Cardiac septum (tissue), 1 donor: ENCODE results near the gene GRIFIN. TPM values are rescaled to one million over a fixed set of nuclear protein-coding genes. Genes with fewer than 3 reads are reported as not detected.

Source experiments
- DNase-seq: peaks from one replicate; pipeline ENCODE4 v3.0.0-alpha.2; 2020; ENCODE audit warnings: low spot score
- intact Hi-C: fragments of 100-400 bp; cut with DNase I; formaldehyde crosslinking; loops from one replicate; pipeline ENCODE4 v1.14.0; 2022
- long read RNA-seq: library from polyadenylated mRNA; unstranded; transcript quantifications from one replicate; pipeline ENCODE4 v2.0.0, GENCODE V29; 2021
- total RNA-seq: library from RNA; stranded (reverse); fragmentation: NEBNext Ultra II Directional; extraction: Animal tissue kit (Norgen Biotek cat#: 25700); gene quantifications from one replicate; pipeline ENCODE4 v1.2.1, GENCODE V29; 2021
- donor health status: DM: no; HTN: no; CAD: no.

Gene GRIFIN, protein sequence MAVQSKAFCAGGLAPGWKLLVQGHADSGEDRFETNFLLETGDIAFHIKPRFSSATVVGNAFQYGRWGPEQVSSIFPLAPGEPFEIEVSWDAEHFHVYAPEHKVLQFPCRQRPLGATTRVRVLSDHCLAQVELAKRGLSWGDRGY
- total RNA-seq, result not detected
- long read RNA-seq, result 0 reads

DNA sequence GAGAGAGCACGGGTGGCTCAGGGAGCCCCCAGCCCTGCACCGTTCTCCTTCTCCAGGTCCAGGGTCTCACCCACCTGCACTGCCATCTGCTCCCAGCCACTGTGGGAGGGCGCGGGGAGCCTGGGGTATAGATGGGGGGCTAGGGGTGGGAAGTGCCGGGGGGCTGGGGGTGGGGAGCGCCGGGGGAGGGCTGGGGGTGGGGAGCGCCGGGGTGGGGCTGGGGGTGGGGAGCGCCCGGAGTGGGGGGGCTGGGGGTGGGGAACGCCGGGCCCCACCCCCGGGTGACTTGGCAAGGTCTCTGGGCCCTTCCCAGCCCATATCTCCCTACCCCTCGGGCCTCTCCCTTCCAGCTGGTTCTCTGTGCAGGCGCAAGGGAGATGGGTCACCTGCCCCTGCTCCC lies at the start of gene GRIFIN:
TSS of gene GRIFIN (minus strand) at position 101 of the 400 bp plus-strand sequence. CDS start at position 86, 15 bp downstream.
- intact Hi-C loops, result loop anchor here (5.0 kb wide), 1 partner anchor 81 kb away; the partner anchor contains the start of genes BRAT1 and IQCE
- DNase-seq, result no peak

DNA sequence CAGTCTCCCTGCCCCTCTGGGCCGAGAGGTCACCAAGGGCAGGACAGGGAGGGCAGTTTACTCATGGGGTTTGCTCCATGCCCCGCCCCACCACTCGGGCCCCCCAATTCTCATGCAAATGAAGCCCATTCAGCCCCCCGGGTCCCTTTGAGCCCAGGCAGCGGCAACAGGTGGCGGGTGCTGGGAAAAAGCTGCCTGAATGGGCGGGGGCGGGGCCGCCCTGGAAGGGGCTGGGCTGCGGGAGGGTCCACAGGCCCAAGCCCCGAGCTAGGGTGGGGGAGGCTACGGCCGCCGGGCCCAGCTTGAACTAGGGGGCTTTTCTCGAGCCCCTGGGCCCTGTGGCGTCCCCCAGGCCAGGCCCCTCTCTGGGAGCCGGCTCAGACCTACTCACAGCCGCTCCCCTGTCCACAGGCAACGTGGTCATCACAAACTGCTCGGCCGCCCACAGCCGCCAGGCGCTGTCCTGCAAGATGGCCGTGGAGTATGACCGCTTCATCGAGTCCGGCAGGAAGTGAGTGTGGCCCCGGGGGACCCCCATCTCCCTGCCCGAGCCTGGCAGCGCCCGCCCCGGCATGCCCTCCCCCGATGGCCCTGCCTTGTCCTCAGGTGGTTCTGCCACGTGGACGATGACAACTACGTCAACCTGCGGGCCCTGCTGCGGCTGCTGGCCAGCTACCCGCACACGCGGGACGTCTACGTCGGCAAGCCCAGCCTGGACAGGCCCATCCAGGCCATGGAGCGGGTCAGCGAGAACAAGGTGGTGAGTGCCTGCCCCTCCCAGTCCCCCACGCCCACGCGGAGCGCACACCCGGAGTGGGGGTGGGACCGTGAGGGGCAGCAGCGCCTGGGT lies 48.8 kb upstream of the GRIFIN start:
- DNase-seq, result no peak
- intact Hi-C loops, result no loop called here

DNA sequence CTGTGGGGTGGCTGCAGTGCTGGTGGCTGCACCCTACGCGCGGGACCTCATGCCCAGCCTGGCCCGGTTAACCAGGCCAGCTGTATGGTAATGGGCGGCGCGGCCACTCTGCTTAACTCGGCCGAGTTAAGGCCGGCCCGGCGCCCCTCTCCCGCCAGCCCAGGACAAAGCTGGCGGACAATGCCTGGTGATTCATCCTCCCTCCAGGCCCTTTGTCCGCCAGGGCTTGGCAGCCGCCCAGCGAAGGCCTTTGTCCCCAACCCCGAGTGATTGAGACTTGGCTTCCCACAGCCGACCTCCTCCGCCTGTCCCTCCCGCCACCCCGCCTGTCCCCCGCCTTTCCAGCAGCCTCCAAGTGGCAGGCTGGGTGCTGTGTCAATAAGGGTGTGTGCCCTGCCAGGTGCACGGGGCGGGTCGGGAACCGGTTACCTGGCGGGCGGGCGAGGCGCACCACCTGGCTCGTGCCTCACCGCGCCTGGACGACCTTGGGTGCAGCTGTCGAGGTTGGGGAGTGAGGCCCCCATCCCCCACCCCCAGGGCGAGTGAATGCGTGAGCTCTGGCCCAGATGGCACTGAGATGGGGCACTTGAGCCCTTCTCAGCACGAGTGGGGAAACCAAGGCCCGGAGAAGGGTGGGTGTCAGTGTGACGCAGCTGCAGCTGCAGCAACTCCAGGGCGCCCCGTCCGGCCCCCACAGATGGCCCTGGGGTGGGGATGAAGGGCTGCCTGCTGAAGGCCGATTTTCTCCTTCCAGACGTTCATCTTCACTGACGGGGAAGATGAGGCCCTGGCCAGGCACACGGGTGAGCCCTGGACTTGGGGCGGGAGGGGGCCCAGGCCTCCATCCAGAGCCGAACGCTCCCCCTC lies 48.0 kb upstream of the GRIFIN start:
- intact Hi-C loops, result no loop called here

DNA sequence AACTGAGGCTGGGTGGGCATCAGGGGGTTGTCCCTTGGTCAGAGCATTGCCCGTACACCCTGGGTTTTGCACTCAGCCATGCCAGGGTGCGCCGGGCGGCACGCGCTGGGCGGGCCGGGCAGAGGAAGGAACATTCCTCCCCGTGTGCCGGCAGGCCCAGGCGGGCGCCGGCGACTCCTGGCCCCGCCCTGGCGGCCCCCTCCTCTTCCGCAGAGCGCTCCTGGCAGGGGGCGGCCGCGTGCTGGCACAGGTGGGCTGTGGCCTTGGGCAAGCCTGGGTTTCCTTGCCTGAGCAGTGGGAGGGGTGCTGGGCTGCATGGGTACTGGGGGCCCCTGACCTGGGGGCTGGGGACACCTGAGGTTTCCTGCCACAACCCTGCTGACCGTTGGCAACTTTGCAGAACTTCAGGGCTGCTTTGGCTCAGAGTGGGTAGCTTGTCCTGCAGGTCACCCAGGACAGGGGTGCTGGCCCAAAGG lies 47.3 kb upstream of the GRIFIN start:
- DNase-seq, result no peak
- intact Hi-C loops, result no loop called here

More for the DNA sequence above, 48.0 kb upstream of the GRIFIN start:
- peak; percentile 92 for DNase-seq

DNA sequence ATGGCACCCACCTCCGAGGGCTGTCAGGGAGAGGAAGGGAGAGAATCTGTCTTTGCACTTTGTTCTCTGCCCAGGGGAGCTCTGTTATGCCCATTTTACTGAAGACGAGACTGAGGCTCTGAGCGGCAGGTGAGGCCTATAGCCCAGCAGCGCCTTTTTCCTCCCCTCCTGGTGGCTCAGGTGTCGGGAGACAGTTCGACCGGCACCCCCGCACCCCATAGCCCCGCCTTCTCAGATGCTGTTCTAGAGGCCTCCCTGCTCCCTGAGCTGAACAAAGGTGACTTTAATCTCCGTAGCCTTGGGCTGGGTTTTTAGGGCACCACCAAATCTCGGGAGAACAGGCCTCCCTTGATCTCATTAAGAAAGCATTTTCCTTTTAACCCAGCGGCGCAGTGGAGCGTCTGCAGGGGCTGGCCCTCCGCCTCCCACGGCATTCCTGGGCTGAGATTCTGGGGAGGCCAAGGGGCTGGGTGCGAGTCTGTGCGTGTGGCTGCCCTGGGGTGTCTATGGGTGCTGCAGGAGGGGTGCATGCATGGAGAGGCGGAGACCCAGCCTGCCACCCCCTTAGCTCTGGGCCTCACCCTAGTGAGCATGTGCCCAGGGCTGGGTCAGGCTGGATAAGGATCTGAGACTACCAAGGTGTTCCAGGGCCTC lies 46.7 kb upstream of the GRIFIN start:
- intact Hi-C loops, result no loop called here
- no peak for DNase-seq

DNA sequence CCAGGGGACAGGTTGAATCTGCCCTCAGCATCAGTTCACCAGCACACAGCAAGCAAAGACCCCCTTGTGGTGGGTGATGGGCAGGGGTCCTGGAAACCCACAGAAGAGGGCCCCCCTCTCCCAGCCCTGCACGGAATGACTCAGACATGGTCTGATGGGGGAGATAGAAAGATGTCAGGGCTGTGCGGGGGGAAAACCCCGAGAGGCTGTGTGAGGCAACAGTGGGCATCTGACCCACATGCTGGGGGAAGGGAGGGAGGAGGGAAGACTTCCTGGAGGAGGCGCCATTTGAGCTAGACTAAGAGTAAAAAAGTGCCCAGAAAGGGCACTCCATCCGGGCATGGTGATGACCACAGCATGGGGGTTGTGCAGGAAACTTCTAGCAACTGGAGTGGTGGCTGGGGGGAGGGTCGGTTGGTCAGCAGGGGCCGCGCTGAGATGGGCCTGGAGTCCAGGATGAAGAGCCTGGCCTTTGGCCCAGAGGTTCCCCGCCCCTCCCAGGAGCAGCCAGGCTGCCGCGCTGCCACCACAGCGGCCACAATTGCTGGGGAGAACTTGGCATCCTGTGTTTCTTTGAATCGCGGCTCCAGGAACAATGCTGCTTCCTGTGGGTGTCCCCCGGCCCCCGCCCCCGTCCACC lies 45.9 kb upstream of the GRIFIN start:
- intact Hi-C loops, result no loop called here
- DNase-seq, result no peak

DNA sequence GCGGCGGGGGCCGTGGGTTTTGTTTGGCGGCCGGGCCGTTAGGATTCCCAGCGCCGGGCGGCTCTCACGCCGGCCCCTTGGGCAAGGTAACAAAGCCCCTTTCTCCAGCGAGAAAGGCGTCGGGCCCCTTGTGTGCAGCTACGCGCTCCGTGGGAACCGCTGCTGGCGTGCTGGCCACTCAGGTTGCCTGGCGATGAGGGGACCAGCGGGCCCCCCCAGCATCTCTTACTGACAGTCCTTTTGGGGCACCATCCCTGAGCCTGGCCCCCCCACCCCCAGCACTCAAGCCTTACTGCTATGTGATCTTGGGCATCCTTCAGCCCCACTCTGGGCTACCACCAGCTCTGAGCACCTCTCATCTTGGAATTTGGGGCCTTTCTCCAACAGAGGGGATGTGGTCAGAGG lies 45.1 kb upstream of the GRIFIN start:
- no peak for DNase-seq
- intact Hi-C loops, result no loop called here

DNA sequence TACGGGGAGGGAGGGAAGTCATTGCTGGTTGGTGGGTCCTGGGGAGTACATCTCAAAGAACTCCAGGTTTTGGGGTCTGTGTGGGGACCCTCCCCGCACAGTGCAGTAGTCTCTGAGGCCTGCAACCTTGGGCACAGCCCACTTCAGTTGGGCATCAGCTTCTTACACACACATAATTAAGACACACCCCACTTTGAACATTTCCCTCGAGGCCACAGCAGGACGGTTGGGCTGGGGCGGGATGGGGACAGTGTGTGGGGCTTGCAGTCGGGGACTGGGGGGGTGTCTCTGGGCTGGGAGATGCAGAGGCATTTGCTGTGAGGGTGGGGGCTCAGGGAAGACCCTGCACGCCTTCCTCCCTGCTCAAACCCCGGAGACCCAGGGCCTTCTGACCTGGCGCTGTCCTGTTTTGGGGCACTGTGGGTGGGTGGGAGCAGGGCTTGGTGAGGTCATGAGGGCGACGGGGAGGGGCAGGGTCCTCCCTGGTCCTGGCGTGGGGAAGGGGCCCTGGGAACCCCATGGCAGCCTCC lies 44.6 kb upstream of the GRIFIN start:
- no peak for DNase-seq
- intact Hi-C loops, result no loop called here

DNA sequence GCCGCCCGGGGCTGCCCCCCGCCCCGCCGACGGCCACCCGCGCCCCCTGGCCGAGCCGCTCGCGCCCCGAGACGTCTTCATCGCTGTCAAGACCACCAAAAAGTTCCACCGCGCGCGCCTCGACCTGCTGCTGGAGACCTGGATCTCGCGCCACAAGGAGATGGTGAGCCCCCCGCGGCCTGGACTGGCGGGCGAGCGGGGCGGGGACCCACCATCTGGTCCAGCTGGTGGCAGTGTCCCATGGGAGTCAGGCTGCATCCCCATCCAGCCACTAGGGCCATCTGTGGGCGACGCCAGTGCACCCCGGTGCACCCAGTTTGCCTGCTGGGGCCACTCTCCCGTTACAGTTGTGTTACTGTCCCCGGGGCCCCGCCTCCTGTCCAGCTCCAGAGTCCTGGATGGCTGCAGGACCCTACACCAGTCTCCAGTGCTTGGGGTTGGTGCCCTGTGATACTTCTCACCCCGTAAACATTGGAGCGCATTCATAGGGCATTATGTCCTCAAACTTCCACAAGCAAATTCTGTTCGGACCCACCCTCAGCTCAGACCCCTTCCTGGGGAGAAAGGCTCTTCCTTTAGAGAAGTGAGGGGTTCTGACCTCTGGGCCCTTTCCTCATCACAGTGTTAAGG lies 44.0 kb upstream of the GRIFIN start:
- intact Hi-C loops, result no loop called here
- no peak for DNase-seq

DNA sequence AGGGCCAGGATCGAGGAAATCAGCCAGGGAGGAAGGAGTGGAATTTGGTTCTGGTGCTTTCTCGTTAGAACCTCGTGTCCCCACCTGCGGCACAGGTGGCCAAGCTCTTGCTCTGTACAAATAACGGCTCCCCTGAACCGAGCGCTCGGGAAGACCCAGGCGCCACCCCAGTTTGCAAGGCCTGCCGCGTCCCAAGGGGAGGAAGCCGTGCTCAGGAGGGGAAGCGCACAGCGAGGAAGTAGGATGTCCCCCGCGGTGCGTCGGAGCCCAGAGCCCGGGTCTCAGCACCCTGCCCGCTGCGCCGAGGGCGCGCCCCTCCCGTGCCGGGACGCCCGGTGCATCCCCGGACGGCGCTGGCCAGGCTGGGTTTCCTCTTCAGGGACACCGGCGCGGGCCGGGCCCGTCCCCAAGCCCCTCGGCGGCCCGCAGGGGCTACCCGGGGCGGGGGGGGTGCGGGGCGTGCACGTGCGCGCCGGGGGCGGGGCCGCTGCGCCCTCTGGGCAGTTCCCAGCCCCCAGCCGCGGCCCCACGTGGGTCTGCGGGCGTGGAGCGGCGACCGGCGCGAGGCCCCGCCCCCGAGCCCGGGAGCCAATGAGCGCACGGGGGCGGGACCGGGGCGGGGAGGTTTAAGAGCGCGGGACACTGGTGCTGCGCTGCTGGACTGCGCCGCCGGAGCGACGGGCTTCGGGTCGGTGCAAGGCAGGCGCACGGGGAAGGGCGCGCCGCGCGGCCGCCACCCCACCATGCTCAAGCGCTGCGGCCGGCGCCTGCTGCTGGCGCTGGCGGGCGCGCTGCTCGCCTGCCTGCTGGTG lies 43.1 kb upstream of the GRIFIN start, which contains the start of gene LFNG:
TSS of gene LFNG (plus strand) at position 656 of the 812 bp plus-strand sequence. CDS start at position 744, 88 bp downstream.
- intact Hi-C loops, result no loop called here
- DNase-seq, result peak; percentile 93

DNA sequence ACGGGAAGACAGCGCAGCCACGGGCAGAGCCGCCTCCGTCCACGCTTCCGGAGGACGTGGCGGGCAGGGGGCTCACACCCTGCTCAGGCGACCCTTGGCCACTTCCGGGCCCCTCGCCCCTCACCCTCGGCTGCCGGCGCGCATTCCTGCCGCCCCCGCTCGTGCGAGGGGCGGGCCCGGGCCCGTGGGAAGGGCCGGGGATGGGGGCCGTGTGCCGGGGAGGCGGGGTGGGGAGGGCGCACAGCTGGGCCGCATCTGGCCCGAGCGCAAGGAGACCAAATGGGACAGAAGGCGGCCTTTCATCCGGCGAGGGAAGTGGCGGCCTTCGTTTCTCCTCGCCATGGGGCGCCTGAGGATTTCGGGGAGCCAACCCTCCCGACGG lies 42.5 kb upstream of the GRIFIN start:
- DNase-seq, result no peak
- intact Hi-C loops, result no loop called here

DNA sequence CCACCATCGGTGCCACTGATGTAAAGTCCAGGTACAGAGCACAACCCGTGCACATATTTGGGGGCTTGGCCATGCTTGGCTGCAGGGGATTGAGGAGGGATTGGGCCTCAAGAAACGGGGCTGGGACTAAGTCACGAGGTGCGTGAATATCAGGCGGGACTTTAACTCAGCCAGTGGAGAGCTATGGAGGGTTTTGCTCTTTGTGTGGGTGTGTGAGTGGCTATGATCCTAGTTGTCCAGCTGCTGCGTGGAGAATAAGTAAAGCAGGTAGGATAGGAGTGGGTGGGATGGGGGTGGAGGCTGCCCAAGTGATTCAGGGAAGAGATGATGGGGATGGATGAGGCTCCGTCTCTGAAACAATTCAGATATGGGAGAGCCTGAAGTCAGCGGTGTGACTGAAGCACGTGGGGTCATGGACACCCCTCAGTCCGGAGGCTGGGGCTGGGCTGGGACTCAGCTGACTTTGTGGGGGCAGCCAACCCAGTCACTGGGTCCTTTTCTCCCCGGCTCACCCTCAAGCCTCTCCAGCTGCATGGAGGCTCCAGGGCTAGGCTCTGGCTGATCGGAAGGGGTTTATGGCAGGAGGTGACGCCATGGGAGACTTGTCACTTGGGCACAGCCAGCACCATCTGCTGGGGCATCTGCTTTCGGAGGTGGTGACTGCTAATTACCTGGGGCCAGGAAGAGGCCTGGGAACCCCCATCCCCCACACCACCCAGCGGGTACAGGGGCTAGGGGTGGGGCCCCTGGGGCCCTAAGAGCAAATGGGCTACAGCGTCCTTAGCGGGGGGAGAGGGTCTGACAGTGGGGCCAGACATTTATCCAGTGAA lies 41.7 kb upstream of the GRIFIN start:
- intact Hi-C loops, result no loop called here
- no peak for DNase-seq

DNA sequence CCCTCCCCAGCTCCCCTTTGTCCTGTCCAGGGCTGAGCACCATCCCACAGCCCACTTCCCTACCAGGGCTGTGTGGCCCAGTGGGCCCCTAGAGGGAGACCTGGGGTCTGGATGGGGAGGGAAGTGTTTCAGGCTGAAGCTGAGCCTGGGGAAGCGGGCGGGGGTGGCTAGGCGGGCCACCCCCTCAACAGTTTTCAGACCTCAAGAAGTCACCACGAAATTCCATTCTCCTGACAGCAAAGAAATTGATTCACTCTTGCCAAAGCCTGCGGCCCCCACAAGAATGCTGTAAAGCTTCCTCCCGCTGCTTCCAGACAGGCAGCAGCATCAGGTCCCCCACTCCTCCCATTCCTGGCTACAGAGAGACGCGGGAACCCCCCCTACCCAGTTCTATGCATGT lies 40.8 kb upstream of the GRIFIN start:
- intact Hi-C loops, result no loop called here
- DNase-seq, result no peak

DNA sequence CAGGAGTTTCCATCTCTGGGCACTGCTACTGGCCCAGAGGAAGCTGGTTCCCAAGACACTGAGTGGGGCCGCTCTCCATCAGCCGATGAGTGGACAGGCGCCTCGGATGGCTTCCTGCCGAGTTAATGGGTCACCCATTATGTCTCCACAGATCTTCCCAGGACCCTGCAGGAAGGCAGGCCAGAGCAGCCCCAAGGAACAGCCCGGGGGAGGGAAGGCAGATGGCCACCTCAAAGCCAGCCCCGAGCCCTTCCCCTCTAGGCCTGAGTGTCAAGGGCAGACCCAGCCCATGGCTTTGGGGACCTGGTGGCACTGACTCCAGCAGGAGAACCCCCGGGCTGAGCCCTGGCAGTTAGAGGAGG lies 40.0 kb upstream of the GRIFIN start:
- no peak for DNase-seq
- intact Hi-C loops, result no loop called here

DNA sequence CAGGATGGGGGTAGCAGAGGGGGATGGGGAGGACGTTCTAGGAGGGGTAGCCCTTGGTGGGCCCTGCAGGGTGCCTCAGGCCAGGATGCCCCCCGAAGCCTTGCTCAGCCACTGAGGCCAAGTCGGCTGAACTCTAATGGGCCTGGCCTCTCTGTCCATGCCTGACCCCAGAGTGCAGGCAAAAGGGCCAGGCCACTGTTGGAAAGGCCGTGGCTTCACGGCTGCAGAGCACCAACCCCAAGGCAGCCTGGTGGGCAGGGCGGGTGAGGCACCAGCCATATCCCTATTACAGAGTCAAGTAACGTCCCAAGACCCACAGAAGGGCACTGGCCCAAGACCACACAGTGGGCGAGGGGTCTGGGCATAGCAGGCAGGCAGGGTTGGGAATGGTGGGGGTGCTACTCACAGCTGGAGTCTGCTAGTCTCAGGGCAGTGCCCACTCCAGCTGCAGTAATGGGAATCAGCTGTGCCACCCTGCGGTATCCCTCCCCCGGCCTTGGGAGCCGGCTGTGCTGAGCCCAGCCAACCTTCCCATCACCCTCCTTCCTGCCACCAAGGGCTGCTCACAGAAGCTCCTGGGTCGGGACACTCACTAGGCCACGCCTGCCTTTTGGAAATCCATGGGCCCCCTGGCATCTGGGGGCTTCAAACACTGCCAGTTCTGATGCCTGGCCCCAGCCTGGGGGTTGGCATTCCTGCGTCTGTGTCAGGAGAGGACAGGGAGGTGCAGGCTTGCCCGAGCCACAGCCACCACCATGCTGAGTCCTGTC lies 39.4 kb upstream of the GRIFIN start:
- no peak for DNase-seq
- intact Hi-C loops, result no loop called here
